Psoas muscle (tissue), 8 donors: ENCODE results near the gene AZIN2. TPM values are rescaled to one million over a fixed set of nuclear protein-coding genes. Genes with fewer than 3 reads are reported as not detected.

ENCODE experiments used
- ATAC-seq, 4 donors: fragments of 200-7000 bp; cut with Tn5 transposase; one replicate each; pipeline ENCODE4 v1.9.1; 2020; ENCODE audit warnings: moderate library complexity in 3 of 4, mild to moderate bottlenecking in 2 of 4
- DNase-seq, 2 donors: peaks; one replicate each; pipeline ENCODE4 v3.0.0-alpha.2; 2020
- H3K27ac ChIP-seq: fragments of 200-600 bp; one replicate; pipeline ENCODE4 v1.8.0; 2022
- H3K27me3 ChIP-seq, 3 donors: fragments of 200-600 bp in 1 of 3; one replicate each; pipeline versions ENCODE4 v1.6.1 to v1.8.0; 2013 to 2022; ENCODE audit warnings: low read length in 2 of 3, mild to moderate bottlenecking in 2 of 3, moderate library complexity in 1 of 3; ENCODE audit not compliant: insufficient read depth in 3 of 3
- H3K36me3 ChIP-seq, 2 donors: fragments of 200-600 bp in 1 of 2; one replicate each; pipeline versions ENCODE4 v1.6.1 to v1.8.0; 2013 to 2022; ENCODE audit warnings: low read depth in 1 of 2, mild to moderate bottlenecking in 1 of 2, moderate library complexity in 1 of 2; ENCODE audit not compliant: insufficient read depth in 1 of 2
- H3K4me1 ChIP-seq: fragments of 200-600 bp; one replicate; pipeline ENCODE4 v1.8.0; 2022
- H3K4me3 ChIP-seq: fragments of 200-600 bp; one replicate; pipeline ENCODE4 v1.8.0; 2022; ENCODE audit warnings: mild to moderate bottlenecking
- H3K9me3 ChIP-seq: fragments of 200-600 bp; one replicate; pipeline ENCODE4 v1.8.0; 2022
- CTCF ChIP-seq: fragments of 200-600 bp; IDR thresholded peaks from one replicate; pipeline ENCODE4 v1.8.0; 2022; ENCODE audit warnings: antibody characterized with exemption
- WGBS, 3 donors: extraction: QIAGEN DNeasy Blood & Tissue Kit; methylation state at CpG; one replicate each; pipeline versions ENCODE4 v1.1.6 to v1.1.7; 2013; 5-methylcytosine and 5-hydroxymethylcytosine counted together
- intact Hi-C, 2 donors: fragments of 100-400 bp; cut with DNase I; formaldehyde crosslinking; loops; one replicate each; pipeline versions ENCODE4 v1.11.0 to v1.14.2; 2022
- polyA plus RNA-seq, 3 donors: library from polyadenylated mRNA; stranded (reverse); fragments of 200-250 nt; gene quantifications; one replicate each; pipeline ENCODE4 v1.2.3, GENCODE V29; 2013
- total RNA-seq, 4 donors: library from RNA; stranded (reverse); fragmentation: NEBNext Ultra II Directional in 2 of 4; extraction: Animal tissue kit (Norgen Biotek cat#: 25700) in 2 of 4; gene quantifications; one replicate each; pipeline versions ENCODE4 v1.2.1 to v1.2.4, GENCODE V29; 2021 to 2023
- donor health status: healthy with polysubstance abuse.
- donor health status: DM: no; HTN: no; CAD: no; lungs with moderate emphysema.
- donor health status: Bipolar disorder and iron deficiency.
- donor health status: healthy.
- donor health status: DM: yes; HTN: yes; CAD: no.
- donor health status: DM: no; HTN: no; CAD: no.
- donor health status: DM: no; HTN: no; CAD: no.
- donor health status: DM: yes; HTN: yes; CAD: no.

Gene AZIN2
- total and polyA plus RNA-seq, 7 donors: 0.17 to 3.5 (median 0.96) TPM

- Histone ChIP-seq H3K9me3 (no peaks in the 10 kb centered on the region), H3K4me1 (no peaks in the 10 kb centered on the region), H3K36me3 (no peaks in the 10 kb centered on the region), H3K27me3 (no peaks in the 10 kb centered on the region), H3K4me3 (no peak overlapping the region), H3K27ac (no peak overlapping the region)
- no peak for TF ChIP-seq CTCF
- DNase-seq (no peak), ATAC-seq (no peak)
- intact Hi-C loops: loop anchor here in 1 of 2 donors (5.0 kb wide), 1 partner anchor 187 kb away; no protein-coding TSS in a partner anchor
Observed at GRCh38 chr1:33110477-33110876, 29.5 kb downstream of the AZIN2 start.

- Histone ChIP-seq H3K36me3 (no peaks in the 10 kb centered on the region), H3K27ac (no peak overlapping the region), H3K4me3 (no peak overlapping the region), H3K9me3 (no peaks in the 10 kb centered on the region), H3K4me1 (no peaks in the 10 kb centered on the region), H3K27me3 (no peaks in the 10 kb centered on the region)
- peak; percentile 28 for TF ChIP-seq CTCF
- intact Hi-C loops: loop anchor here in 1 of 2 donors (5.0 kb wide), 1 partner anchor 185 kb away; no protein-coding TSS in a partner anchor
- ATAC-seq (no peak), DNase-seq (no peak)
- 56 to 60% (median 57%) methylated on average over 3 of the region's 3 CpGs for whole genome bisulfite sequencing, 3 donors
Observed at GRCh38 chr1:33111965-33112364, 31.0 kb downstream of the AZIN2 start.

GRCh38 chr1:33117440-33118085 is 36.6 kb downstream of the AZIN2 start:
- Histone ChIP-seq H3K27ac (no peak overlapping the region), H3K4me3 (no peak overlapping the region), H3K9me3 (no peaks in the 10 kb centered on the region), H3K4me1 (no peaks in the 10 kb centered on the region), H3K27me3 (peaks cover 0 to 2% (median 0%) of the 10 kb centered on the region in 3 donors), H3K36me3 (no peaks in the 10 kb centered on the region)
- 88 to 93% (median 92%) methylated on average over 13 of the region's 13 CpGs for WGBS, 3 donors
- DNase-seq: no peak
- intact Hi-C loops: loop anchor here in 1 of 2 donors (5.0 kb wide), 1 partner anchor 350 kb away; no protein-coding TSS in a partner anchor
- no peak for ATAC-seq
- no peak for TF ChIP-seq CTCF

- peaks cover 0 to 3% (median 0%) of the 10 kb centered on the region in 3 donors for H3K27me3 ChIP-seq
- TF ChIP-seq CTCF: no peak
- intact Hi-C loops: loop anchor here in 1 of 2 donors (5.0 kb wide), 1 partner anchor 349 kb away; no protein-coding TSS in a partner anchor
- 71 to 76% (median 74%) methylated on average over 4 of the region's 4 CpGs for WGBS, 3 donors
- no peak overlapping the region for H3K27ac ChIP-seq
- no peaks in the 10 kb centered on the region for H3K9me3 ChIP-seq
- DNase-seq: no peak
- H3K4me3 ChIP-seq: no peak overlapping the region
- no peaks in the 10 kb centered on the region for H3K36me3 ChIP-seq
- no peaks in the 10 kb centered on the region for H3K4me1 ChIP-seq
- no peak for ATAC-seq
Observed at GRCh38 chr1:33118274-33118673, 37.3 kb downstream of the AZIN2 start.
